Type B pancreatic cell (in vitro differentiated cells): ENCODE data around the gene SLX4IP. TPM values are rescaled to one million over a fixed set of nuclear protein-coding genes. Genes with fewer than 3 reads are reported as not detected.

Source experiments
- DNase-seq: peaks from one replicate; pipeline ENCODE4 v3.0.0; 2021; ENCODE audit warnings: mixed read lengths; ENCODE audit not compliant: unreplicated experiment; ENCODE audit errors: extremely low spot score
- H3K27ac Mint-ChIP-seq: 2 replicates; pipeline ENCODE4 v1.8.0; 2021; ENCODE audit warnings: mild to moderate bottlenecking, mixed read lengths
- H3K27me3 Mint-ChIP-seq: 2 replicates; pipeline ENCODE4 v1.8.0; 2021; ENCODE audit warnings: mixed read lengths
- H3K36me3 Mint-ChIP-seq: 2 replicates; pipeline ENCODE4 v1.8.0; 2021; ENCODE audit warnings: mixed read lengths
- H3K4me1 Mint-ChIP-seq: one replicate; pipeline ENCODE4 v1.8.0; 2021; ENCODE audit warnings: mixed read lengths; ENCODE audit not compliant: unreplicated experiment
- H3K4me3 Mint-ChIP-seq: 2 replicates; pipeline ENCODE4 v1.8.0; 2021; ENCODE audit warnings: mild to moderate bottlenecking, mixed read lengths
- H3K9me3 Mint-ChIP-seq: 2 replicates; pipeline ENCODE4 v1.8.0; 2021; ENCODE audit warnings: mixed read lengths
- CTCF ChIP-seq: fragments of 200-600 bp; sonication (generic); conservative IDR thresholded peaks from 2 replicates; pipeline ENCODE4 v1.5.0; 2021; ENCODE audit warnings: antibody characterized with exemption, mild to moderate bottlenecking
- total RNA-seq: library from RNA; stranded (reverse); gene quantifications from 2 replicates; pipeline ENCODE4 v1.2.1, GENCODE V29; 2021; ENCODE audit warnings: low replicate concordance

The SLX4IP gene
- total RNA-seq, 1 donor from 2014 or later, result 8.5 TPM

GRCh38 chr20:10641893-10642292 lies 206.8 kb downstream of the SLX4IP start:
- no peak for DNase-seq
- H3K36me3 Mint-ChIP-seq, result peaks cover 64% of the 10 kb centered on the region
- no peaks in the 10 kb centered on the region for H3K27me3 Mint-ChIP-seq
- no peaks in the 10 kb centered on the region for H3K9me3 Mint-ChIP-seq
- no peak overlapping the region for H3K4me3 Mint-ChIP-seq
- peaks cover 21% of the 10 kb centered on the region for H3K4me1 Mint-ChIP-seq
- no peak for TF ChIP-seq CTCF
- no peak overlapping the region for H3K27ac Mint-ChIP-seq

GRCh38 chr20:10642856-10643559 lies 207.9 kb downstream of the SLX4IP start:
- no peak for TF ChIP-seq CTCF
- Mint-ChIP-seq H3K4me3 (no peak overlapping the region), H3K36me3 (peaks cover 71% of the 10 kb centered on the region), H3K4me1 (peaks cover 30% of the 10 kb centered on the region), H3K27ac (no peak overlapping the region), H3K27me3 (no peaks in the 10 kb centered on the region), H3K9me3 (no peaks in the 10 kb centered on the region)
- no peak for DNase-seq

GRCh38 chr20:10643560-10643873 lies 208.4 kb downstream of the SLX4IP start:
- Mint-ChIP-seq H3K9me3 (no peaks in the 10 kb centered on the region), H3K4me3 (no peak overlapping the region), H3K27me3 (no peaks in the 10 kb centered on the region), H3K4me1 (peaks cover 35% of the 10 kb centered on the region), H3K27ac (no peak overlapping the region), H3K36me3 (peaks cover 70% of the 10 kb centered on the region)
- DNase-seq, result no peak
- TF ChIP-seq CTCF, result no peak

- peaks cover 74% of the 10 kb centered on the region for H3K36me3 Mint-ChIP-seq
- H3K4me3 Mint-ChIP-seq, result peak overlapping the region; percentile 7
- DNase-seq, result no peak
- H3K27me3 Mint-ChIP-seq, result no peaks in the 10 kb centered on the region
- no peaks in the 10 kb centered on the region for H3K9me3 Mint-ChIP-seq
- H3K4me1 Mint-ChIP-seq, result peaks cover 45% of the 10 kb centered on the region
- H3K27ac Mint-ChIP-seq, result no peak overlapping the region
- no peak for TF ChIP-seq CTCF
Measured at GRCh38 chr20:10644458-10645204, 209.5 kb downstream of the SLX4IP start.

- Mint-ChIP-seq H3K27me3 (no peaks in the 10 kb centered on the region), H3K9me3 (no peaks in the 10 kb centered on the region), H3K36me3 (peaks cover 75% of the 10 kb centered on the region), H3K27ac (peak overlapping the region; percentile 48), H3K4me3 (no peak overlapping the region), H3K4me1 (peaks cover 49% of the 10 kb centered on the region)
- DNase-seq, result no peak
- TF ChIP-seq CTCF, result no peak
Measured at GRCh38 chr20:10645205-10645570, 210.1 kb downstream of the SLX4IP start.
